ENCODE data around the gene KCNQ4.
A peak's percentile ranks its signal among the peaks of the same experiment; 100 is the strongest.

The KCNQ4 gene

DNA sequence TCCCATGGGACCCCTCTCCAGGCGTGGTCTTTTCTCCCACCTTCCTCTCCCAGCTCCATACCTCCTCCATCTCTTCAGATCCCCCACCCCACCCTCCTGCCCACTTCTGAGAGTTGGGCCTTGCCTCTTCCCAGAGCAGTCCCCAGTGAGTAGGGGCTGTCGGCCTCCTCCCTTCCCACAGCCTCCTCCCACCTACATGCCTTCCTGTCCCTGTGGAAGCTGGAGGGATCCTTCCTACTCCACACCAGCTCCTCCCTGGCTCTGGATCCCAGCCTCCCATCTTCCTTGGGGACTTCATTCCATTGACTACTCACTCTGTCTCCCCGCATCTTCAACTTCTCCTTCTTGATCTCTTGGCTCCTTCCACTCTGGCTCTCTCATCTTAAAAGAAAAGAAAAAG, 24.9 kb downstream of the KCNQ4 start:
- no peak overlapping the region for H3K27ac ChIP-seq (ENCODE audit: low read depth, low read length, severe bottlenecking)
- H3K9me3 ChIP-seq (ENCODE audit: control insufficient read depth, low read length), result no peaks in the 10 kb centered on the region
- H3K4me1 ChIP-seq (ENCODE audit: control insufficient read depth, insufficient read depth, low read length, poor library complexity, severe bottlenecking), result peaks cover 14% of the 10 kb centered on the region
- H3K36me3 ChIP-seq (ENCODE audit: control insufficient read depth, insufficient read depth, low read length), result no peaks in the 10 kb centered on the region
- WGBS, 2 experiments (ENCODE audit: insufficient coverage in 2 of 2), result 80 to 90% methylated on average over 2 to 3 of the region's 3 CpGs
- H3K4me3 ChIP-seq (ENCODE audit: extremely low read depth, insufficient read depth, low read length, poor library complexity, severe bottlenecking), result no peak overlapping the region

DNA sequence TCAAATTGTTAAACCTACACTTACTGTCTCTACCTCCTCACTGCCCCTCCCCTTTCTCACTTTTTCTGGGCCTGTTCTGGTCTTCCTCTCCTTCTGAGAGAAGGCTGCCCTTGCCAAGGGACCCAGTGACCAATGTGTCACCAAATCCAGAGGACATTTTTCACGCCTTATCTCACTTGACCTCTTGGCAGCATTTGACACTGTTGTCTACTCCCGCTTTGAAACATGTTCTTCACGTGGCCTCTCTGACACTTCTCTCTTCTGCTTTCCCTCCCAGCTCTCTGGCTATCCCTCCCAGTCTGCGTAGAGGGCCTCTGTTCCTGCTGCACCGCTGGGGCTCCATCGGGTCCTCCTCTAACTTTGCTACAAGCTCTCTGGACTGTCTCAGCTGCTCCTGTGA, 25.3 kb downstream of the KCNQ4 start:
- H3K36me3 ChIP-seq (ENCODE audit: control insufficient read depth, insufficient read depth, low read length), result no peaks in the 10 kb centered on the region
- H3K4me3 ChIP-seq (ENCODE audit: extremely low read depth, insufficient read depth, low read length, poor library complexity, severe bottlenecking), result no peak overlapping the region
- 88 to 91% methylated on average over 6 of the region's 6 CpGs for WGBS, 2 experiments (ENCODE audit: insufficient coverage in 2 of 2)

DNA sequence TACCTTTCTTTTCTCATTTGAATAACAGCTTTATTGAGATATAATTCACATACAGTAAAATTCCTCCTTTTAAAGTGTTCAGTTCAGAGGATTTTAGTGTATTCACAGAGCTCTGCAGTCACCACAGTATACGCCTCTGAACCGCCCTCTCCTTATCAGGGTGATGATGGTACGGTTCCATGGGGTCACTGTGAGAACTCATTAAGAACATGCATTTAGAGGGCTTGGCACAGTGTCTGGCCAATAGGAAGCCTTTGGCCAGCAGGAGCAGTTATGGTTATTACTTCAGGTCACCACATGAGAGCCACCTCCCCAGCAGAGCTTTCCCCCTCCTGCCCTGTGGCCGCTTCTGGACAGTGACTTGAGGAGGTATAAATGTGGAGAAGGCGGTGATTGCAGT, 27.3 kb downstream of the KCNQ4 start:
- WGBS, 2 experiments (ENCODE audit: insufficient coverage in 2 of 2), result 96 to 100% methylated on average over 2 to 3 of the region's 5 CpGs
- peaks cover 14% of the 10 kb centered on the region for H3K4me1 ChIP-seq (ENCODE audit: control insufficient read depth, insufficient read depth, low read length, poor library complexity, severe bottlenecking)
- H3K27ac ChIP-seq (ENCODE audit: low read depth, low read length, severe bottlenecking), result no peak overlapping the region
- no peak overlapping the region for H3K4me3 ChIP-seq (ENCODE audit: extremely low read depth, insufficient read depth, low read length, poor library complexity, severe bottlenecking)
- H3K36me3 ChIP-seq (ENCODE audit: control insufficient read depth, insufficient read depth, low read length), result no peaks in the 10 kb centered on the region
- H3K9me3 ChIP-seq (ENCODE audit: control insufficient read depth, low read length), result no peaks in the 10 kb centered on the region

More for the DNA sequence above, 25.3 kb downstream of the KCNQ4 start:
- peaks cover 14% of the 10 kb centered on the region for H3K4me1 ChIP-seq (ENCODE audit: control insufficient read depth, insufficient read depth, low read length, poor library complexity, severe bottlenecking)
- H3K9me3 ChIP-seq (ENCODE audit: control insufficient read depth, low read length), result no peaks in the 10 kb centered on the region
- no peak overlapping the region for H3K27ac ChIP-seq (ENCODE audit: low read depth, low read length, severe bottlenecking)

DNA sequence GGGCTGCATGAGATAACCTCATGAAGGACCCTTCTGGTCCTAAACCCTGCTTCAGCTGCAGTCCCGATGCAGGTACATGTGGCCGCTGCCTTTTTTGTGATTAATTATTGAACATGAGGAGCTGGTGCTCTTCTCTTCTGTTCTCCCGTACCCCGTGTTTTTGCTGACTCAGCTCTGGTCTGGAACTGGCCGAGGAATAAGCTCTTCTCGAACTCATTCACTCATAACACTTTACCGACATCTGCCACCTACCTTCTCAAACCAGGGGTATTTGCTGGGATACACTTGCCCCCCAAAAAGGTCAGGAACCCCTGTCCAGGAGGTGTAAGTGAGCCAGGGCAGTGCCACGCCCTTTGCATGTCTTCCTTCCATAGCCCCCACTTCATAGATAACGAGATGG, 31.8 kb downstream of the KCNQ4 start:
- WGBS, 2 experiments (ENCODE audit: insufficient coverage in 2 of 2), result 85 to 89% methylated on average over 9 of the region's 9 CpGs
- peaks cover 2% of the 10 kb centered on the region for H3K4me1 ChIP-seq (ENCODE audit: control insufficient read depth, insufficient read depth, low read length, poor library complexity, severe bottlenecking)
- no peaks in the 10 kb centered on the region for H3K9me3 ChIP-seq (ENCODE audit: control insufficient read depth, low read length)
- no peak overlapping the region for H3K4me3 ChIP-seq (ENCODE audit: extremely low read depth, insufficient read depth, low read length, poor library complexity, severe bottlenecking)
- no peaks in the 10 kb centered on the region for H3K36me3 ChIP-seq (ENCODE audit: control insufficient read depth, insufficient read depth, low read length)
- no peak overlapping the region for H3K27ac ChIP-seq (ENCODE audit: low read depth, low read length, severe bottlenecking)

DNA sequence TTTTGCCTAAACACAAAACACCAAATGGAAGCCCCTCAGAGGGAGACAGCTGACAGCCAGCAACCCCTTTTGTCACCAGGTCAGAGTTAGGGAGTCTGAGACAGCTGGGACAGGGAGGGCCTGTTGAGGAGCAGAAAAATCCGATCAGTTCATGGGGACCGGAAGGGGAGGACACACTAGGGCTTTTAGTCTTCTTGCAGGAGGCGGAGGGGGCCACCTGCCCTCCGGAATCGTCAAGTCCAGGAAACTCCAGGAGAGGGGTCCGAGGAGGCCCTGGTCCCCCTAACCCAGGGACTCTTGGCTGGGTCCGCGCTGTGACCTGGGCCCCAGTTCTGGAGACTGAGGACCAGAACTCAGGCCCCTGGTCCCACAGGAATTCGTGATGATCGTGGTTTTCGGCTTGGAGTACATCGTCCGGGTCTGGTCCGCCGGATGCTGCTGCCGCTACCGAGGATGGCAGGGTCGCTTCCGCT, 34.2 kb downstream of the KCNQ4 start:
- H3K4me3 ChIP-seq (ENCODE audit: extremely low read depth, insufficient read depth, low read length, poor library complexity, severe bottlenecking), result peak overlapping the region; percentile 35
- no peaks in the 10 kb centered on the region for H3K9me3 ChIP-seq (ENCODE audit: control insufficient read depth, low read length)
- 39 to 41% methylated on average over 18 to 19 of the region's 19 CpGs for WGBS, 2 experiments (ENCODE audit: insufficient coverage in 2 of 2)
- H3K4me1 ChIP-seq (ENCODE audit: control insufficient read depth, insufficient read depth, low read length, poor library complexity, severe bottlenecking), result peaks cover 13% of the 10 kb centered on the region
- H3K27ac ChIP-seq (ENCODE audit: low read depth, low read length, severe bottlenecking), result no peak overlapping the region
- no peaks in the 10 kb centered on the region for H3K36me3 ChIP-seq (ENCODE audit: control insufficient read depth, insufficient read depth, low read length)

DNA sequence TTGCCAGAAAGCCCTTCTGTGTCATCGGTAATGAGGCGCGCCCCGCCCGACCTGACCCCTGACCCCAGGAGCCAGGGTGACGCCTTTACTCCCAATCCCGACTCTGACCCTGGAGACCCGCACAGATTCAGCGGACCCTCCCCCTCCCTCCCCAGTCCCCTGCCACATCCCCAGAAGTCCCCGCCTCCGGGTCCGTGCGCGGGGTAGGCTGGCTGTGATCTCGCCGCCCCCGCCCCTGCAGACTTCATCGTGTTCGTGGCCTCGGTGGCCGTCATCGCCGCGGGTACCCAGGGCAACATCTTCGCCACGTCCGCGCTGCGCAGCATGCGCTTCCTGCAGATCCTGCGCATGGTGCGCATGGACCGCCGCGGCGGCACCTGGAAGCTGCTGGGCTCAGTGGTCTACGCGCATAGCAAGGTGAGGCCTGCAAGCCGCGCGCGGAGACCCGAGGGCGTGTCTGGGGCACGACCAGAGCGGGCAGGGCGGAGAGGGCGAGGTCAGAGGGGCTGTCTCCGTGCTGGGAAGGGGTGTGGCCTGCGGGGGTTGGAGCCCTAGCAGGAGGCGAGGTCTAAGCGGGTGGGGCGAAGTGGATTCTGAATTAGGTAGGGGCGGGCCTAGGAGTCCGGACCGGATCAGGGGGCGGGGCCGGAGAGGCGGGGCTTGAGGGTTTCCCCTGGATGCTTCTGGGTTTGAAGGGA, 34.8 kb downstream of the KCNQ4 start:
- Histone ChIP-seq H3K27ac (ENCODE audit: low read depth, low read length, severe bottlenecking) (no peak overlapping the region), H3K36me3 (ENCODE audit: control insufficient read depth, insufficient read depth, low read length) (no peaks in the 10 kb centered on the region), H3K9me3 (ENCODE audit: control insufficient read depth, low read length) (no peaks in the 10 kb centered on the region), H3K4me1 (ENCODE audit: control insufficient read depth, insufficient read depth, low read length, poor library complexity, severe bottlenecking) (peaks cover 13% of the 10 kb centered on the region), H3K4me3 (ENCODE audit: extremely low read depth, insufficient read depth, low read length, poor library complexity, severe bottlenecking) (peak overlapping the region; percentile 35)
- 1 to 3% methylated on average over 50 to 53 of the region's 59 CpGs for WGBS, 2 experiments (ENCODE audit: insufficient coverage in 2 of 2)

DNA sequence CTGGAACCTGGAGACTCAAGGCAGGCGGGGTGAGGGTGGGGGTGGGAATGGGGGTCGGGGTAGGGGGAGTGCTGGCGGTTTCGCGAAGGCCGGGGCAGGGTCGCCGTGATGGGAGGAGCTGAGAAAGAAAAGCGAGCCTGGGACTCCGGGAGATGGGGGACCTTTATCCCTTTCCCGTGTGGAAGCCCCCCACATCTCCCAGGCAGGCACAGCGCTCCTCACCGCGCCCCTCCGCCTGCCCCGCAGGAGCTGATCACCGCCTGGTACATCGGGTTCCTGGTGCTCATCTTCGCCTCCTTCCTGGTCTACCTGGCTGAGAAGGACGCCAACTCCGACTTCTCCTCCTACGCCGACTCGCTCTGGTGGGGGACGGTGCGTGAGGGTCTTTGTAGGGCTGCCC, 35.5 kb downstream of the KCNQ4 start:
- WGBS, 2 experiments (ENCODE audit: insufficient coverage in 2 of 2), result 77 to 84% methylated on average over 20 to 25 of the region's 26 CpGs
- peaks cover 14% of the 10 kb centered on the region for H3K4me1 ChIP-seq (ENCODE audit: control insufficient read depth, insufficient read depth, low read length, poor library complexity, severe bottlenecking)
- H3K9me3 ChIP-seq (ENCODE audit: control insufficient read depth, low read length), result no peaks in the 10 kb centered on the region
- no peak overlapping the region for H3K4me3 ChIP-seq (ENCODE audit: extremely low read depth, insufficient read depth, low read length, poor library complexity, severe bottlenecking)
- no peaks in the 10 kb centered on the region for H3K36me3 ChIP-seq (ENCODE audit: control insufficient read depth, insufficient read depth, low read length)
- H3K27ac ChIP-seq (ENCODE audit: low read depth, low read length, severe bottlenecking), result no peak overlapping the region

DNA sequence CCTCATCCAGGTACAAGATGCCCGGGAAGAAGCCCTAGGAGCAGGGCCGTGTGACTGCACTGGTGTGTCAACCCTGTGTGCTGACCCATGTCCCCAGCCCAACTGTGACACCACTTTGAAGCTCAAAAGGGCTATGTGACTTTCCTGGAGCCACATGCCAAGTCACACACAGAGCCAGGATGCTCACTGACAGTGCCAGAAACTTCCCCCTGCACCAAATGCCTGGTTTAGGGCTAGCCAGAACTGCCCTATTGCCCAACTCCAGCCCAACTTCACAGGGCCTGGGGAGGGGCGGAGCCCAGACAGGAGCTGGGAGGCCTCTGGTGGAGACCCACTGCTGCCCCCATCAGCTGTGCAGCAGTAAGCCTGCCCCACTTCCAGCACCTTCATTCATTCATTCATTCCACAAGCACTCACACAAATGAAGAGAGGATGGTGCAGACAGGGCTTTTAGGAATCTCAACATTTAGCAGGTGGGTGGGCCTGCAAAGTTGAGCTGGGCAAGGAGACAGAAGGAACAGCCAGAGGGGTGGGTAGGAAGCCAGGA, 36.7 kb downstream of the KCNQ4 start:
- H3K4me1 ChIP-seq (ENCODE audit: control insufficient read depth, insufficient read depth, low read length, poor library complexity, severe bottlenecking), result peaks cover 26% of the 10 kb centered on the region
- H3K36me3 ChIP-seq (ENCODE audit: control insufficient read depth, insufficient read depth, low read length), result no peaks in the 10 kb centered on the region
- H3K27ac ChIP-seq (ENCODE audit: low read depth, low read length, severe bottlenecking), result no peak overlapping the region
- WGBS, 2 experiments (ENCODE audit: insufficient coverage in 2 of 2), result 88 to 96% methylated on average over 3 of the region's 3 CpGs
- no peak overlapping the region for H3K4me3 ChIP-seq (ENCODE audit: extremely low read depth, insufficient read depth, low read length, poor library complexity, severe bottlenecking)
- H3K9me3 ChIP-seq (ENCODE audit: control insufficient read depth, low read length), result no peaks in the 10 kb centered on the region

DNA sequence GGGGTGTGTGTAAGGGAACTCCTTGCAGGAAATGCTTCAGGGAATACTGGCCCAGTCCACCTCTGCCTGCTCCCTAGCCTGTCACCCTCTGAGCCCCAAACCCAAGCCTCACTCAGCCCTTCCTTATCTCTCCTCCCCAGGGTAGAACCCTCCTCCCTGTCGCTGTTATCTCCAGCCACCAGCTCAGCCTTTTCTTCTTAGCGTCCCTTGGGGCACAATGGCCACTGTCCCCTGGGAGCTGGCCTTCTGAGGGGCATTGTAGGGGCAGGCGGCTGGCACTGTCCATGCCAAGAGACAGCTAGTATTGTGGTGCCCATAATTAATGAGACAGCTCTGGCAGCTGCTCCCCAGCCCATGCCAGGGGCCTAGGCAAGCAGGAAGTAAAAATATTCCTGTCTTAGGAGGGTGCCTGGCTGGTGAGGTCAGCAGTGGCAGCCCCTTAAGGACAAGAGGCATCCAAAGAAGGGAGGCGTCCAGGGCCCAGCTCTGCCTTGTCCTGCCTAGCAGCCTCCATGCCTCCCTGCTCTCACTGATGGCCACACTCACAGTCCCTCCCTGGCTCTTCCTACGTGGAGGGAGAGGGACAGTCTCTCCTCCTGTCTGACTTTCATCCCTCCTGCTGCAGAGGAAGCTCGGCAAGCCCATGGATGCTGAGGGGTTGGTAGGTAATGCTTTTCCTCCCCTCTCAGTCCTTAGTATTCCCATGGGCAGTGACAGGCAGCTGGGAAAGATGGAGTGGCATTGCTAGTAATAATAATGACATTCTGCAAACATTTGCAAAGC, 37.5 kb downstream of the KCNQ4 start:
- 67 to 81% methylated on average over 4 to 5 of the region's 6 CpGs for WGBS, 2 experiments (ENCODE audit: insufficient coverage in 2 of 2)
- no peaks in the 10 kb centered on the region for H3K36me3 ChIP-seq (ENCODE audit: control insufficient read depth, insufficient read depth, low read length)
- no peak overlapping the region for H3K4me3 ChIP-seq (ENCODE audit: extremely low read depth, insufficient read depth, low read length, poor library complexity, severe bottlenecking)
- peaks cover 34% of the 10 kb centered on the region for H3K4me1 ChIP-seq (ENCODE audit: control insufficient read depth, insufficient read depth, low read length, poor library complexity, severe bottlenecking)
- H3K9me3 ChIP-seq (ENCODE audit: control insufficient read depth, low read length), result no peaks in the 10 kb centered on the region
- H3K27ac ChIP-seq (ENCODE audit: low read depth, low read length, severe bottlenecking), result no peak overlapping the region

DNA sequence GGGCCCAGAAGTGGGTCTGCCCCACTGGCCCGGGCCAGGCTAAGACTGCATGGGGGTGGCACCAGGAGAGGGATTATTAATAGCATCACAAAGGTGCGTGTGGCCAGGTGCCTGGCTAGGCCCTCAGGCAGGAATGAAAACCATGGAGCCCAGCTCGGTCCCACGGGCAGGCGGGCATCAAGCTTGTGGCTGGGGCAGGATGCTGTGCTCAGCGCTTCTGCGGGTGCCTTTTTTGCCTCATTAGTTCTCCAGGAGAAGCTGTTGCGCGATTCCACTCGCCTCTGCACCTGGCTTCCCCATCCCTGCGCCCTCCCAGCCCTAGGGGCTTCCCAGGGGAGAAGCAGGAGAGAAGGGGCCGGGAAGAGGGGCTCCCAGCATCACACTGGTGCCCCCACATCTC, 39.3 kb downstream of the KCNQ4 start:
- Histone ChIP-seq H3K36me3 (ENCODE audit: control insufficient read depth, insufficient read depth, low read length) (no peaks in the 10 kb centered on the region), H3K9me3 (ENCODE audit: control insufficient read depth, low read length) (no peaks in the 10 kb centered on the region), H3K4me3 (ENCODE audit: extremely low read depth, insufficient read depth, low read length, poor library complexity, severe bottlenecking) (no peak overlapping the region), H3K4me1 (ENCODE audit: control insufficient read depth, insufficient read depth, low read length, poor library complexity, severe bottlenecking) (peaks cover 35% of the 10 kb centered on the region), H3K27ac (ENCODE audit: low read depth, low read length, severe bottlenecking) (no peak overlapping the region)
- 93 to 99% methylated on average over 6 to 11 of the region's 12 CpGs for WGBS, 2 experiments (ENCODE audit: insufficient coverage in 2 of 2)
